Activated gamma-delta T cell treated with Interleukin-2 at 50 U/mL for 16 hours (primary cell): ENCODE measurements around the gene SYNM.
"Not testable (repeated sequence)": the region's sequence is repeated elsewhere in the genome, so short reads cannot be mapped to it uniquely, and the experiment has no call there.

Source experiments
- DNase-seq: peaks from one replicate; pipeline ENCODE4 v3.0.0-alpha.2; 2020

The SYNM gene, protein sequence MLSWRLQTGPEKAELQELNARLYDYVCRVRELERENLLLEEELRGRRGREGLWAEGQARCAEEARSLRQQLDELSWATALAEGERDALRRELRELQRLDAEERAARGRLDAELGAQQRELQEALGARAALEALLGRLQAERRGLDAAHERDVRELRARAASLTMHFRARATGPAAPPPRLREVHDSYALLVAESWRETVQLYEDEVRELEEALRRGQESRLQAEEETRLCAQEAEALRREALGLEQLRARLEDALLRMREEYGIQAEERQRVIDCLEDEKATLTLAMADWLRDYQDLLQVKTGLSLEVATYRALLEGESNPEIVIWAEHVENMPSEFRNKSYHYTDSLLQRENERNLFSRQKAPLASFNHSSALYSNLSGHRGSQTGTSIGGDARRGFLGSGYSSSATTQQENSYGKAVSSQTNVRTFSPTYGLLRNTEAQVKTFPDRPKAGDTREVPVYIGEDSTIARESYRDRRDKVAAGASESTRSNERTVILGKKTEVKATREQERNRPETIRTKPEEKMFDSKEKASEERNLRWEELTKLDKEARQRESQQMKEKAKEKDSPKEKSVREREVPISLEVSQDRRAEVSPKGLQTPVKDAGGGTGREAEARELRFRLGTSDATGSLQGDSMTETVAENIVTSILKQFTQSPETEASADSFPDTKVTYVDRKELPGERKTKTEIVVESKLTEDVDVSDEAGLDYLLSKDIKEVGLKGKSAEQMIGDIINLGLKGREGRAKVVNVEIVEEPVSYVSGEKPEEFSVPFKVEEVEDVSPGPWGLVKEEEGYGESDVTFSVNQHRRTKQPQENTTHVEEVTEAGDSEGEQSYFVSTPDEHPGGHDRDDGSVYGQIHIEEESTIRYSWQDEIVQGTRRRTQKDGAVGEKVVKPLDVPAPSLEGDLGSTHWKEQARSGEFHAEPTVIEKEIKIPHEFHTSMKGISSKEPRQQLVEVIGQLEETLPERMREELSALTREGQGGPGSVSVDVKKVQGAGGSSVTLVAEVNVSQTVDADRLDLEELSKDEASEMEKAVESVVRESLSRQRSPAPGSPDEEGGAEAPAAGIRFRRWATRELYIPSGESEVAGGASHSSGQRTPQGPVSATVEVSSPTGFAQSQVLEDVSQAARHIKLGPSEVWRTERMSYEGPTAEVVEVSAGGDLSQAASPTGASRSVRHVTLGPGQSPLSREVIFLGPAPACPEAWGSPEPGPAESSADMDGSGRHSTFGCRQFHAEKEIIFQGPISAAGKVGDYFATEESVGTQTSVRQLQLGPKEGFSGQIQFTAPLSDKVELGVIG (N-terminal part only)

DNA sequence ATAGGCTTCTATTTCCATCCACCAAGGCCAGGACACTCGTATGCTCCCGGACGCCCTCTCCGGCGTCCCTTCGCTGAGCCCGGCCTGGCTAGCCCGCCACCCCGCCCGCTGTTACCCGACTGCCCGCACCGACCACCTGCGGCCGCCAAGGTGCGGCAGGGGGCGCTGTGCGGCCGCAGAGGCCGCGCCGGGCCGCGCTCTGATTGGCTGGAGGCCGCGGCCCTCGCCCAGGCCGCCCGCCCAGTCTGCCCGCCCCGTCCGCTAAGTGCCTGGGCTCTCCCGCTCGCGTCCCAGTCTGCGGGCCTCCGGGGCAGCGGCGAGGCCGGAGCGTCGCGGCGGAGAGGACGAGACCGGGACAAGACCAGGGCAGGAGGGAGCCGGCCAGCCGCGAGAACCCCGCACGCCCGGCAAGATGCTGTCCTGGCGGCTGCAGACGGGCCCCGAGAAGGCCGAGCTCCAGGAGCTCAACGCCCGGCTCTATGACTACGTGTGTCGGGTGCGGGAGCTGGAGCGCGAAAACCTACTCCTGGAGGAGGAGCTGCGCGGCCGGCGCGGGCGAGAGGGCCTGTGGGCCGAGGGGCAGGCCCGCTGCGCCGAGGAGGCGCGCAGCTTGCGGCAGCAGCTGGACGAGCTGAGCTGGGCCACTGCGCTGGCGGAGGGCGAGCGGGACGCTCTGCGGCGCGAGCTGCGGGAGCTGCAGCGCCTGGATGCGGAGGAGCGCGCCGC, at the start of gene SYNM:
Gene SYNM (plus strand): TSS at position 293 of the 726 bp plus-strand sequence. CDS start 120 bp downstream, at position 413.
- no peak for DNase-seq

DNA sequence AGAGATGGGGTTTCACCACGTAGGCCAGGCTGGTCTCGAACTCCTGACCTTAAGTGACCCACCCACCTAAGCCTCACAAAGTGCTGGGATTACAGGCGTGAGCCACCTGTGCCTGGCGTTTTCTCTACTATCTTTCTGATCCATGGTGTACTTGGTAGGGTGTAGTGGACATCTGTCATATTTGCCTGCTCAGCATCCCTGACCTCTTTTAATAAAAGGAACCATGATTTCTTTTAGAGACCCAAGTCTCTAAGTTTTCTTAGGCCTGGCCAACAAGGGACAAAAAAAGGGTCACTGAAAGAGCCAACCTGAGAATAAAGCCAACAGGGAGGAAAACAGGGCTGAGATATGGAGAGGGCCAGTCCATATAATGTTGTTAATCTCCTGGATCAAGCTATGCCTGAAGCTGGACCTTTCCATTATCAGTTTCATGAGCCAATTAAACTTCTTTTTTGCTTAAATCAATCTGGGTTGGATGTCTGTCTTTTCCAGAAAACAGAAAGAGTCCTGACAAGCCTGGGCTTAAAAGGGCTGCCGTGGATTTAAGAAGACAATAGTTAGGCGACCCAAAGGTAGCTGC, 49.2 kb upstream of the SYNM start:
- no peak for DNase-seq

DNA sequence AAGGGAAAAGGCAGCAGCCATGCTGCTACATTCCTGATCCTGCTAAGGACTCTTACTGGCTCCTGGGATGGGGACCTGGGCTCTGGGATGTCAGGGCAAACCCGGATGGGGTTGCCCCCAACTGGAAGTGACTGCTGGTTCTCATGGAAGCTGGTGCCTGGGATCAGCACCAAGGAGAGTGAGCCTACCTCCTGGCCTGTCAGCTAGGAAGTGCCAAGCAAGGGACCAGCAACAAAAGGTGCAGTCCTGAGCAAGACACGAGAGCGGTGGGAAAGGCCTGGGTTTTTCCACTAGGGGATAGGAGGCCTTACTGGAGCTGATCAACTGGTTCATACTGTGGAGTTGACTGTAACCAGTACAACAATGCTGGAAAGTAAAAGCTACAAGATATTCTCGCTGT, 47.9 kb upstream of the SYNM start:
- DNase-seq: no peak

DNA sequence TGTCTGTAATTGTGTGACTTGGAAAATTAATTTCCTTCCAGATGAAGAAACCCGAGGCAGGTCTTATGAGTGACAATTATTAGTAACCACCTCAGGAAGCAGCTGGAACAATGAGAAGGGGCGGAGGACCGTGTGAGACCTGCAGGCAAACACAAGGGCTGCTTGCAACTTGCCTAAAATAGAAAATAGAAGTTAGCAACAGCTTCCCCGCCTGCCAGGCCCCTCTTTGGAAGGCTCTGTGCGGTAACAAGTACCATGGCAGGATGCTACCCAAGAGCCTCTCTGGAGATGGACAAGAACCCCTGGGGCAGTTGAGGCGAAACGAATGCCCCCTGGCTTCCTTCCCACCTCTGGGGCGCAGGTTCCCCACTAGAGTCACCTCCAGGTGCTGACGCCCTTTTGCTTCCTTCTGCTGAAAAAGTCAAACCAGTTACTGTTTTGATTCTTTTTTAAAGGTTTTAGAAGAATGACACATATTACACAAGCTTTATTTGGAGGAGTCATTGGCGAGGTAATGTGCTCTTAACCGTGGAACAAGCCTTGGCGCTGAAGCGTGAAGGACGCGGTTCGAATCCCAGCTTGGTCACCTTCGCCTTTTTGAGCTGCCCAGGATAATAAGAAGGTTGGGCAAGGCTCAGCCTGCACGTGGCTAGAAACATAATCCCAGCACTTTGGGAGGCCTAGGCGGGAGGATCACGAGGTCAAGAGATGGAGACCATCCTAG, 47.0 kb upstream of the SYNM start:
- DNase-seq: no peak

DNA sequence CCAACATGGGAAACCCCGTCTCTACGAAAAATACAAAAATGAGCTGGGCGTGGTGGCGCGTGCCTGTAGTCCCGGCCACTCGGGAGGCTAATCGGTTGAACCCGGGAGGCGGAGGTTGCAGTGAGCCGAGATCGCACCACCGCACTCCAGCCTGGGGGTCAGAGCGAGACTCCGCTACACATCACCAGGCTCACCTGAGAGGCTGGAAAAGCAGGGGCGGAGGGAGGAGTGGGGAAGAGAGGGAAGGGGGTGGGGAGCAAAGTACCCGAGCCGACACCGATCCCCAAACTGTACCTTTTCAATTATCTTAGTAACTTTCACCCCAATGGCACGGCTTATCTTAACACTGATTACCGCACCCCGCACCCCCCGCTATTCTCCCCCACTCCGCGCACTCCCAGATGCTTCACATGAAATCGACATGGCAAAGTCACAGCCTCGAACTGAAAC, 46.4 kb upstream of the SYNM start:
- no peak for DNase-seq

DNA sequence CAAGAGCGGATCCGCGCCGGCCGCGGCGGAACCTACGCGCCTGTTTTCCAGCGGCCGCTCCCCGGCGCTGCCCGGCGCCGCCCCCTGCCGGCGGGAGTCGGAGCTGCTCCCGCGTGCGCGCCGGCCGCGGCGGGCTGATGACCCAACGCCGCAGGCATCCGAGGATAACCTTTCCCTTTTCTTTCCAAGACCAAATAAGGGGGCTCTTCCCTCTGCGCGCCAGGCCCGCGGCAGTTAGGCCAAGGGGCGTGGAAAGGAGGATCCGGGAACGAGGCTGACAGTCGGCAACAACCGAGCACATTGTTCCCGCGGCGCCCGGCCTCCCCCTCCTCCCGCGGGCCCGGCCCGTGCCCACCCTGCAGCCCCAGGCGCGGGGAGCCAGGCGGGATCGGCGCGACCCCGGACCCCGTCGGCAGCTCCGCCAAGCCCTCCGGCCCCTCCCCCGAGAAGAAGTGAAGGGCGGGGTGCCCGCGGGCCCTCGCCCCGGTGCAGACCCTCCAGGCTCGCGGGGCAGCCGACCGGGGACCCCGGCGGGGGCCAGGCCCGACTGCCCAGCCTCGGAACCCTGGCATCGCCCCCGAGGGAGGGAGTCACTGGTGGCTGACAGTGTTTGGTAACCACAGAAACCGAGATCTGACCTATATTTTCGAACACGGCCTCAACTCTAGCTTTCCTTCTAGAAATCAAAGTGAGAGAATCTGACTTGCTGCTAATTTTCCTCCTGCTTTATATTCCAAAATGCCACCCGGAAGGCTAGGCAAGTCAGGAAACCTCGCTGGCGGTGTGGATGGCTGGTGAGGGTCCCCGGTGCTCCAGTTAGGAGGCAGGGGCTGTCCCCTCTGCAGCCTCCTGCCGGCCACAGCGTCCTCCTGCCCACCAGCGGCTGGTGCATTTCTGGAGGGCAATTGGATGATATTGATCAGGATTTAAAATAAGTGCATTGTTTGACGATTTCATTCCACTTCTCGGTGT, 45.6 kb upstream of the SYNM start:
- peak; percentile 37 for DNase-seq

DNA sequence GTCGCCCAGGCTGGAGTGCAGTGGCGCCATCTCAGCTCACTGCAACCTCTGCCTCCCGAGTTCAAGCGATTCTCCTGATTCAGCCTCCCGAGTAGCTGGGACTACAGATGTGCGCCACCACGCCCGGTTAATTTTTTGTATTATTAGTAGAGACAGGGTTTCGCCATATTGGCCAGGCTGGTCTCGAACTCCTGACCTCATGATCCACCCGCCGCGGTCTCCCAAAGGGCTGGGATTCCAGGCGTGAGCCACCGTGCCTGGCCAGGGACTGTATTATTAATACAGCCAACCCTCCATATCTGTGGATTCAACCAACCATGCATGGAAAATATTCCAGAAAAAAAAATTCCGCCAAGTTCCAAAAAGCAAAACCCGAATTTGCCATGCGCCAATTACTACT, 44.7 kb upstream of the SYNM start:
- not testable (repeated sequence) for DNase-seq

DNA sequence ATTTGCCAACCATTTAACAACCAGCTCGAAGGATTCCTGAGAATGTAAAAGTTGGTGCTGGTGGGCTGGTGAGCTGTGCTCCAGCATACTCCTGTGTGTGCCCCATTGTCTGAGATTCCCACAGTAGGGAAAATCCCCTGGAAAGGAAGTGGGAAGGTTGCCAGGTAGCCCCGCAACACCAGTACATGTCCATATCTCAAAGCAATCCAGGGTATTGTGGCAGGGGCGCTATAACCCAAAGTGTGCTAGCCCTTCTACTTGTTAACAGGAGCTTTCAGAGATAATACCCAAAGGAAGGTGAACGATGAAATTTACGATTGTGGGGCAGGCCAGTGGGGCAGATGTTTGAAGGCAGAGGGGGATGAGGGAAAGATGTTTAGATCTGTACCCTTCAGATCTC, 42.7 kb upstream of the SYNM start:
- no peak for DNase-seq

DNA sequence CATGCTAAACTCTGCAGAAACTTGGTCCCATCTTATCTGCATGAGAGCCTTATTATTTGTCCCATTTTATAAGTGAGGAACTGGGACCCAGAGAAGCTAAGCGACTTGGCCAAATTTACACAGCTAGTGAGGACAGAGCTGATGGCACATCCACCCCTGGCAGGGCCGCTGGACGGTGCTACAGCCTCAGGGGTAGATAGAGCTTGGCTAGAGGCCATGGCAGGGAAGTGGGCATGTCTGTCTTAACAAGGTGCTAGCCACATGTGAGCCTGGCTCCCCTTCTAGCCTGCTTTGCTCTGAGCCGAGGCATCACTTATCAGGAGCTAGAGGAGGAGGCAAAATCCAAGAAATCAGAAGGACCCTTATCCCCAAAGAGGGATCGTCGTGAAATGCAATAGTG, 36.7 kb upstream of the SYNM start:
- DNase-seq: no peak

DNA sequence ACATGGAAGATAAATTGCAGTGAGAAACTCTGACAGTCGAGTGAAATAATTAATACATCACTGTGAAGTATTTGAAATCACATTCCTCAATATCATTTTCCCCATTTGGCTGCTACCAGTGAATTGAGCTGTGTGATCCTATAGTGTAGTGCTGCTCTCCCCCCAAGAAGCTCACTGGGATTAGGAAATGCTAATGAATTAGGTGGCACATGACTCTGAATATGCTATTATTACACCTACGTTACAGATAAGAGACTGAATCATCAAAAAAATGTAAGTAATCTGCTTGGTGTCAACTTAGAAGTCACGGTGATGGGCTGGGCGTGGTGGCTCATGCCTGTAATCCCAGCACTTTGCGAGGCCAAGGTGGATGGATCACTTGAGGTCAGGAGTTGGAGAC, 34.7 kb upstream of the SYNM start:
- no peak for DNase-seq

DNA sequence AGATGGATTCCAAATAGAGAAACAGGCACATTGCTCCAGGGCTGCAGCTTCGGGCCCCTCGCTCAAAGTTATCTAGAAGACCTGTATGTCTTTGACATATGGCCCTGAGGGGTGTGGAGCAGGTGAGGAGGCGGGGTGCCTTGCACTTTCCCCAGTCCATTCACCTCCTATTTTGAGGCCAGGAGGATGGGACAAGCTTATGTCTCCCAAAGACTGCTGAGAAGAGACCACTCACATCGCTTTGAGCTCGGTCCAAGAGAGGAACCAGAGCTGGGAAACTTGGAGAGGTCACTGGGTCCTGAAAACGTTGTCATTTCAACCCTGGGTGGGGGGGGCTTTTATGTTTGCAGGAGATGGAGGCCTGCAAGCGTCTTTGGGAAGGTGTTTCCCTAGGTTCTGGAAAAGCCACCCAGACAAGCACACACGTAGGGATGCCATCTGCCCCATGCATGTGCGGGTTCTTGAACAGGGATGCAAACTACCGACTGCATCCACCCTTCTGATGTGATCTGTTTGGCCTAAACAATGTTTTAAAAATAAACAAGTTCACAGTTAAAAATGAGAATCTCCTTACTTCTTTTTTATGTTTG, 33.7 kb upstream of the SYNM start:
- no peak for DNase-seq

DNA sequence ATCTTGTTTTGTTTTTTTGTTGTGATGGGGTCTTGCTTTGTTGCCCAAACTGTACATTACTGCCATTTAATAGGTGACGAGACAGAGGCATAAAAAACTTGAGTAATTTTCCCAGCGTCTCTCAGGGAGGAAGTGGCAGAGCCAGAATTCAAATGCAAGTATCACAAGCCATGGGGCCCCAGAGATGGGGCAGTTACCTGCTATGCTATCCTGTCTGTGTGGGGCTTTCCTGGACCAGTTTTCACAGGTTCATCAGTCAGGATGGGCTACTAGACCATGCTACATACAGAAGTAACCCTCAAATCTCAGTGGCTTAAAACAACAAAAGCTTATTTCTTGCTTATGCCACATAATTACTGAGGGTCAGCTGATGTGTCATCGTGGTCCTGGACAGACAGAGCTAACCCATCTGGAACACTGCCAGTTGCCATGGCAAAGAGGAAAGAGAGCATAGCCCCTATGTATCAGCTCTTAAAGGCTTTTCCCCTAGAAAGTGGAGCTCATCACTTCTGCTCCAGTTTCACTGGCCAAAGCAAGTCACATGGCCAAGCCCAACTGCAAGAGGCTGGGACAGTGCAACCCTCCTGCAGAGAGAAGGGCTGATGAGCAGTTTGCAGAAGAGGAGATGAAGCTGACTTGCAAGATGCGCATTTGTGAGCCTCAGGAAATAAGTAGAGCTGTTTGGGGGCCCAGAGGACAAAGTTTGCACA, 31.7 kb upstream of the SYNM start:
- DNase-seq: no peak

DNA sequence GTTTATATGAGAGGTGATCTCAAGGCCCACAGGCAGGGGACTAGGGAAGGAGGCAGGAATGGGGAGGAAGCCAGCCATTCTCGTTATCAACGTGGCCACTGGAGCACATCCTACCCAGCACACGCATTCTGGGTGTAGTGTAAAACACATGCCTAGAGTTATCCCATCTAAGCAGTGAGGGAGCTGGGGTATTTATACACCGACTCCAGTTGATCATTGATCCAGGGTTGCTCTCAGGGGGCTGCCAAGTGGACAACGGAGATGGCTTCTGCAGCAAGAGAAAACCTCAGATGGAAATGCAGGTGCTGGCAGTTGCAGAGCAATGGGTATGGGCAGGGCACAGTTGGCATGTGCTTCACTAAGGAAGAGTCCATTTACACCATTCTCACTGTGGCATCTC, 30.4 kb upstream of the SYNM start:
- DNase-seq: no peak

DNA sequence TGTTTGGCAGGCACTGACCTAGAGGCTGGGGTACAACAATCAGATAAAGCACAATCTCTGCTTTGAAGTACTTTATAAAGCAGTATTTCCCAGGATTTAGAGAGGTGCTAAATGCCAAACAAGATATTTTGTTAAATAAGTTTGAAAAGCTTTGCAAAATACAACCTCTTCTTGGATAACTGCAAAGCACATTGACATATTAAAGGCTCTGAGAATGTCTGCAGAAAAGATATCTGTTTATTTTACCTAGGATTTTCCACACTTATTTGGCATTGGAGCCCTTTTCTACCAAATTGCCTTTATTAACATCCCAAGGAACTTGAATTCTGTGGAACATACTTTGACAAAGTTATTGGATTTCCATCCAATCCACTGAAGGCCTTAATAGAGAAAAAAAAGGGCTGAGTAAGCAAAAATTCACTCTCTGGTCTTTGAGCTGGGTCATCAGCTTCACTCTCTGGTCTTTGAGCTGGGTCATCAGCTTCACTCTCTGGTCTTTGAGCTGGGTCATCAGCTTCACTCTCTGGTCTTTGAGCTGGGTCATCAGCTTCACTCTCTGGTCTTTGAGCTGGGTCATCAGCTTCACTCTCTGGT, 29.7 kb upstream of the SYNM start:
- DNase-seq: not testable (repeated sequence)

DNA sequence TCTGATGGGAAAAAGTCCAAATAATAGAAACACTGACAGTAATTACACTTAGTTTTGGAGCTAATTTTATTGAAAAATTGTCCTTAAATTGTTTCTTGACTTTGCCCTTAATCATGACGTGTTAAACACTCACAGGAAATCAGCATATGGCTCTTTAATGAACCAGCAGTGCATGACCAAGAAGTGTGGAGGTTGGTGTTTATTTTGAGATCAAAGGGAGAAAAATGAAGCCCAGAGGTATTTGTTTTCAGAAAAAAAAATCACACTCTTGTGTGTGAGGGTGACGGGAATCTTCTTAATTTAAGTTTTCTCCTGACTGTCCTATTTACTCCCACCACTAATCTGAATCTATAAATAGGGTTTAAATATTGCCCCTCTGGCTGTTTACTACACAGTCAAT, 28.8 kb upstream of the SYNM start:
- no peak for DNase-seq

DNA sequence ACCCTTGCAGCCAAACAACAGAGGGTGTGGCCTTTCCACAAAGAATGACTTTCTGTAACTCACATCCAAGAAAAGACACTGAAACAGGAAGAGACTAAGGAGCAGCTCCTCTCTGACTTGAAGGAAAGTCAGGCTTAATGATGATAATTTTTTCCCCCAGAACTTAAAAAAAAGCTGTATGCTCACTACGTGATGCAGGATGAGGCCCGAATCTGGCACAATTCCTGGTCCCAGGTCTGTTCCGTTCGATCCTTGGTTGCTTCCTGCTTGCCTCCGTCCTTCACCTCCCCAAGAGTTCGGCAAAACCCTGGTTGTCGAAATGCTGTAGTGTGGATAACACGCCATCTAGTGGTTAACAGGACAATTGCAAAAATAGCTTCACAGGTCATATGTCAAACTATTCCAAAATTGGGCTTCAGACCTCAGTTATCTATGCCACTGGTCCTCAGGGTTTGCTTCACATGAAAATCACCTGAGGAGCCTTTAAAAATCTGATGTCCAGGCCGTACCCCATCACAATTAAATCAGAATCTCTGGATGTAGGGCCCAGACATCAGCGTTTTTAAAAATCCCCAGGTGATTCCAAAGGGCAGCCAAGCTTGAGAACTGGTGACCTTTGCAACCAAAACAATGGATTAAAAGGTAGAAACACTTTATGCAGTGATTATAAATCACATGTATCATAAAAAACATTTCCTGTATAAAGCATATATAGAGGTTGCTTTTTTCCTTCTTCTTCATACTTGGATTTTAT, 28.1 kb upstream of the SYNM start:
- DNase-seq: peak; percentile 26

DNA sequence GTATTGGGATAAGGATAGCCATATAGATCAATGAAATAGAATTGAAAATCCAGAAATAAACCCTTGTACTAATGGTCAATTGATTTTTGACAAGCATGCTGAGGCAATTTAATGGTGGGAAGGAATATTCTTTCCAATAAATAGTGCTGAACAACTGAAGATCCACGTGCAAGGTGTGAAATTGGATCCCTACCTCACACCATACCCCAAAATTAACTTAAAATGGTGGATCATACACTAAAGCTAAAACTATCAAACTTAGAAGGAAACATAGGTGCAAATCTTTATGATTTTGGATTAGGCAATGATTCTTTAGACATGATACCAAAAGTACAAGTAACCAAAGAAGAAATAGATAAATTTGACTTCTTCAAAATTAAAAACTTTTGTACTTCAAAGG, 22.1 kb upstream of the SYNM start:
- DNase-seq: no peak

DNA sequence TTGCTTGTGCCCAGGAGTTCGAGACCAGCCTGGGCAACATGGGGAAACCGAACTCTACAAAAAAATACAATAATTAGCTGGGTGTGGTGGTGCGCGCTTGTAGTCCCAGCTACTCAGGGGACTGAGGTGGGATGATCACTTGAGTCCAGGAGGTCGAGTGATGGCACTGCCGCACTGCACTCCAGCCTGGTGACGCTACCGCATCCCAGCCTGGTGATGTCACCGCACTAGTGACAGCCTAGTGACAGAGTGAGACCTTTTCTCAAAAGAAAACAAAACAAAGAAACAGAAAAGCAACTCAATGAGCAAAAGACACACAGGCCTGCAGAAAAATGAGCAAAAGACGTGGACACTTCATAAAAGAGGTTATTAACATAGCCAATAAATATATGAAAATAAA, 19.9 kb upstream of the SYNM start:
- DNase-seq: no peak
